Posterior cingulate gyrus (tissue), 11 donors: ENCODE measurements around the gene RNF150.
A peak's percentile ranks its signal among the peaks of the same experiment; 100 is the strongest.

Experiments used
- DNase-seq, 10 donors: peaks; one replicate each; pipeline versions ENCODE4 v3.0.0 to v3.0.0-alpha.2; 2020 to 2021; ENCODE audit warnings: mixed read lengths in 3 of 10
- intact Hi-C: fragments of 100-400 bp; cut with DNase I; formaldehyde crosslinking; loops from one replicate; pipeline ENCODE4 v1.15.1; 2023

The RNF150 gene

GRCh38 chr4:140935254-140935653, 198.0 kb downstream of the RNF150 start:
- no peak for DNase-seq
- intact Hi-C loops, result no loop called here

- intact Hi-C loops, result no loop called here
- DNase-seq, result no peak
Observed at GRCh38 chr4:140932501-140933045, 200.7 kb downstream of the RNF150 start.

GRCh38 chr4:140931911-140932310, 201.4 kb downstream of the RNF150 start:
- intact Hi-C loops, result no loop called here
- DNase-seq, result no peak

DNA sequence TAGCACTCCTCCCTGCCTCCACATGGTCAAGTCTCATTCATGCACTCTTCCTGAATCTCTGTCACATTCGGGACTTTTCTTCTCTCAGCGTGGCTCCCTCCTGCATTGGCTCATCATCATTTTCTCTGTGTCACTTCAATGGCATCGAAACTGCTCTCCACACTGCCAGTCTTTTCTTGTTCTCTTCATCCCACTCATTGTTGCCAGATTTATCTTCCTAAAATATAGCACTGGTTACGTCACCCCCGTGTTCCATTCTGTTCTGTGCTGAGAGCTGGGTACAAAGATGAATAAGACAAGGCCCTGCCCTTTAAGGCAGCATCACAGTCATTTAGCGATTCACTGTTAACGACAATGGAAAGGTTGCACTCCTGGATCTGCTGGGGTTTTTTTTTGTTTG, 202.7 kb downstream of the RNF150 start:
- peak in 3 of 10 donors; percentile 13 to 32 (median 32) for DNase-seq
- intact Hi-C loops, result no loop called here

DNA sequence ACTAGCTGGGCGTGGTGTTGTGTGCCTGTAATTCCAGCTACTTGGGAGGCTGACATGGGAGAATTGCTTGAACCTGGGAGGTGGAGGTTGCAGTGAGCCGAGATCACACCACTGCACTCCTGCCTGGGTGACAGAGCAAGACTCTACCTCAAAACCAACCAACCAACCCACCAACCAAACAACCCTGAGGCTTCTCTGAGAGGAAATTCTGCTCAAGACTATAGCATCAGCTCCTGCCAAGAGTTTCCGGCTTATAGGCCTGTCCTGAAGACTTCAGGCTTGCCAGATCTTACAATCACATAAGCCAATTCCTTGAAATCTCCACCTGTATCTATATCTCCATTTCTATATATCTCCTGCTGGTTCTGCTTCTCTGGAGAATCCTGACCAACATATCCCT, 203.3 kb downstream of the RNF150 start:
- intact Hi-C loops, result no loop called here
- DNase-seq, result no peak

GRCh38 chr4:140928880-140929279, 204.4 kb downstream of the RNF150 start:
- intact Hi-C loops, result no loop called here
- DNase-seq, result peak in 1 of 10 donors; percentile 11

GRCh38 chr4:140926672-140927071, 206.6 kb downstream of the RNF150 start:
- intact Hi-C loops, result no loop called here
- no peak for DNase-seq

DNA sequence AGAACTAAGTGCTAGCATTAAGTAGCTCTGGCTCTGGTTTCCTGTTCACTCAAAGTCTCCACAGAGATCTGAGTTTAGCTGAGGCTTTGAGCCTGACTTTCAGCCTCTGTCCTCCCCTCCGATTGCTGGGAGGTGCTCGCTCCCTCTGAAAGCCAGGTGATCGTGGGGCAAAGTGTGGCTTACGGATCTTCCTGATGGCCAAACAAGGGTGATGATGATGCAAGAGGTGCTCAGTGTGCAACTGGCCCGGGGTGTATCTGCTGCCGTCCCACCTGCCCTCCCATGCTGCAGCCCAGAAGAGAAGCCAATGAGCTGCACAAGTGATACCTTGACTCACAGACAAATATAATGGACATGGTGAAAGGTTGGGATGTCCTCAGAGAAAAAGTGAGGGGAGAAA, 207.9 kb downstream of the RNF150 start:
- intact Hi-C loops, result no loop called here

GRCh38 chr4:140924761-140925392, 208.4 kb downstream of the RNF150 start:
- intact Hi-C loops, result no loop called here
- peak in 7 of 10 donors; percentile 32 to 89 (median 59) for DNase-seq

More for the DNA sequence above, 207.9 kb downstream of the RNF150 start:
- peak in 1 of 10 donors; percentile 54 for DNase-seq

DNA sequence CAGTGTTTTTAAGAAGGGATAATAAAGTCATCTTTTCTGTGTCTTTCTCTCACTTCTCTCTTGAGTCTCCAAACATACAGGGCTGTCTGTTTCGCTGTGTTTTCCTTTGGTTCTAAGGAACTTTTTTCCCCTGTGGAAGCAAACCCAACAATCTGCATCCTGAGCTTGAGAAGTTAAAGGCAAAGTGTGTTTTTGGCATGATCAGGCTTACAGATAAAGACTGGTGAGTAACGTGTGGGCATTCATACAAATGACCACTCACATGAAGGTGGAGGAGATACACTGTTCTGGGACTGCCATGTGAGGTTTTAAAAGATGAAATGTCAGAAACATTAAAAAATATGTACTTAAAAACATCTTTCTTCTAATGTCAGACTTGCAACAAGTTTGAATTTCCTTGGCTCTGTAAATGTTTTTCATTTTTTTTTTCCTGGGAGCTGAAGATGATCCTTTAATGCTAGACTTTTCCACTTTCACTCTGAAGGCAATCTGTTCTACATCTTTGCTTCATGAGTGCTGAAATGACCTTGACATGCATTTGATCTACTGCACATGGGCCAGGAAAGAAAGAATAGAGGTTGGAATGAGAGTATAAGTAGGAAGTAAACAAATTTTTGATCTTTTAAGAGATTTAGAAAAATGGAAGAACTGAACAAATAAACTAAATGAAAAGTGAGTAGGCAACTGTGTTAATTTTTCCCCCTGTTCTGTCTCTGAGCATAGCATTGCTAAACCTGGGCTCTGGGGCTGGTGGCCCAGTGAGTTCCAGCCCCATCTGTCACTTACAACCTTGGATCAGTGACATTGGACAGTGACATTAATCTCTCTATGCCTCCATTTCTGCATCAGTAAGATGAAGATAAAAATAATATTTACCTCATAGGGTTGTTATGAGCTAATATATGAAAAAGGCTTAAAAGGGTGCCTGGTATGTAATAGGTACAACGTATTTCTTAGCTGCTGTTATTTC, 226.0 kb downstream of the RNF150 start:
- intact Hi-C loops, result no loop called here

DNA sequence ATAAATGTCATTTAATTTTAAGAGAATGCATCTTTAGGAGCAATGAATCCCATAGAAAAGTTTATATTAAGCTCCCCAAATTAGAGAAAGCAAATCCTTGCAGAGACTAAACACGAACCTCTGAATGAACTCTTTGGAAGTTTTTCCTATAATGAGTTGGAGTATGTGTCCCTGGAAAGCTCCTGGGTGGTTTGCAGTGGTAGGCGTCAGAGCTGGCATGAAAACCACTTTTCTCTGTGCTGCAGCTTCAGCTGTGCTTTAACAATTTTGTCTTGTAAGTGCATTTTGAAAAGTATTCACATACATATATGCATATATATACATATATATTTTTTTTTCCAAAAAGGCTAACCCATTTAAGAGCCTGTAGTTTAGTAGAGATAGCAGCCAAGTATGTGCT, 228.4 kb downstream of the RNF150 start:
- peak in 5 of 10 donors; percentile 21 to 89 (median 36) for DNase-seq
- intact Hi-C loops, result no loop called here

More for the DNA sequence above, 226.0 kb downstream of the RNF150 start:
- no peak for DNase-seq

DNA sequence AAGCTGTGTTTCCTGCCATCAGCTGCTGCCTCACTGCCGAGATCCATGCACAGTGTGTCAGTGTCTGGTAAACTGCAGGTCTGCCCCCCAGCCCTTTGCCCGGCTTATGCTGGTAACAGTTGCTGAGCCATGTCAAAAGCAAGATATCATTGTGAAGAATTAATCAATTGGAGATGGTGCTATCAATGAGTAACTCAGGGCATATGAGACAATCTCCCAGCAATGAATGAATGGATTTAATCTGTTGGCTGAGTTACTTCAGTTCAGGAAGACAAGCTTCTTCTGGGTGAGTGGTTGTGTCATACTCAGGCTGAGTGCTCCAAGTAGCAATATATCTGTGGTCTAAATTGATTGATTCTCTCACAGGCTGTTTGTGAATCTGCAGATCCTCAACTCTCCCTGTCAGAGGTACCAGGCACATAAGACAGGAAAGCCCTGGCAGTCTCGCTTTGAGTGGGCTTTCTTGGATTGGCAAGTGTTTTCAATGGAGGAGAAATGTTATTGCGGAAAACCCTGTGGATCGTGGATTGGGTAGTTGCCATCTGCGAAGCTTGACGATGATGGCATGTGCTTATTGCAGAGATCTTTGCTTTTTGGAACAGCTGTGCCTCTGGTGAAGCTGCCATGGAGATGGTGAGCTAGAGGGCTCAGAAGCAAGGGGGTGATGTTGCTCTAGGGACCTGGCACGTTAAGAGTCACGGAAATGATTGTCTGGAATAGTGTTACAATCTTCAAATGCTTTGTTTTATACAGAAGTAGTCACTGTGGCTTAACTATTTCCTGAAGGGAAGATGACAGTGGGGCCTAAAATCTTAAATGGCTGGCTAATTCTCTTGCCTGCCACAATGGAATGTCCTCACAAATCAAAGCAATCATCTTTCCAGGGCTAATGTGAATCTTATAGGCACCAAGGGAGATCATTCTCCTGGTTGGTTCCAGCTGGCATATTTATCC, 229.5 kb downstream of the RNF150 start:
- intact Hi-C loops, result no loop called here
- DNase-seq, result peak in 2 of 10 donors; percentile 7 to 46

DNA sequence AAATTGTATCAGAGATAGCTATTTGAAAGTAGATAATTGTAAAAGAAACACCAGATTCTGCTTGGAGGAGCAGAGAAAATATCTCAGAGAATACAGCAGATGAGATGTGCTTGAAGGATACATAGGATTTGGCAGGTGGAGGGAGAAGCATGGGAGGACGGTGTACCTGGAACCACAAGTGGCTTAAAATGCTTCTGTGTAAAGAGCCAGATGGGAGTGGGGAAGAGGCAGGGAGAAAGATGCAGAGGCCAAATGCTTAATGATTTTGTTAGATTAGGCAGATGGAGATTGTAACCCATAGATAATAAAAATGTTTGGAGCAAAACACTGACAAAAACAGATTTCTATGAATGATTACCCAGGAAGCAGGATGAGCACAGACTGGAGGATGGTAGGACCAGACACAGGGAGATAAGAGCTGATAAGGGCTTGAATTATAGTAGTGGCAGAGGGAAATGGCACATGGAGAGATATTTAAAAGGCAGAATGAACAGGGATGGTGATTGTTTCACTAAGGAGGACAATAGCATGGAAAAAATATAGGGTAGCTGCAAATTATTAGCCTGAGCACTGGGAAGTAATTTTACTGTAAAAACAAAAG, 231.4 kb downstream of the RNF150 start:
- DNase-seq, result no peak
- intact Hi-C loops, result no loop called here

- intact Hi-C loops, result no loop called here
Observed at GRCh38 chr4:140893939-140894338, 239.3 kb downstream of the RNF150 start.

DNA sequence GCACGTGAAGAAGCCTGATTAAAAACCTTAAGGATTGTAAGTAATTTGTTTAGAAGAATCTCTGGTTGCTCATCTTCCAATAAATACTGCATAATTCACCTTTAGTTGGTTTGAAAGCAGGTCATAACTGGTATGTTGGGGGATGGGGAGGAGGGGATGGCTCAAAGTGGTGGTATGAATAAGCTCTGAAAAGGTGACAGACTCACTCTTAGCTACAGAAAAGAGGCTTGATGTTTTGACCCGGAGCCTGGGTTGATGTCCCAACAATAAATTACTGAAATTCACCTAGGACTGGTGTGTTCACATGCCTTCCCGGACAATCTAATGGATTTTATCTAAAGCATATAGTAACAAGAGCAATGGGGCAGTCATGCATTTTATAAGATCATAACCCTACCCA, 245.2 kb downstream of the RNF150 start:
- intact Hi-C loops, result no loop called here
- DNase-seq, result no peak

More at GRCh38 chr4:140893939-140894338, 239.3 kb downstream of the RNF150 start:
- DNase-seq, result no peak

DNA sequence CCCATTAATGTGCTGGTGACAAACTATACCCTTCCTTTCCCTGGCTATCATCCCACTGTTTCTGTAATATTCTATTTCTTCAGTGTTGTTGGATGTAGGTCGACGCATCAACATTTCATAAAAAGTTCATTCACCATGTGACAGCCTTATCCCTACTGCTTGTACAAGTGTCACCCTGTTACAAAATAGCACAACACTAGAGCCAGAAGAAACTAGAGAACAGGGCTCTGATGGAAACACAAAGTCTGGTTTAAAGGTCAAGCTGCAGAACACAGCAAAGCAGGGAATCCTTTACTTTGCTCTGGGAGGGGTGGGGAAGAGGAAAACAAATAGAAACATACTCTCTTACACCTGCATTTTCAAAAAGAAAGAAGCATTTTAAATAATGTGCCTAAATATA, 245.8 kb downstream of the RNF150 start:
- intact Hi-C loops, result no loop called here
- DNase-seq, result no peak

DNA sequence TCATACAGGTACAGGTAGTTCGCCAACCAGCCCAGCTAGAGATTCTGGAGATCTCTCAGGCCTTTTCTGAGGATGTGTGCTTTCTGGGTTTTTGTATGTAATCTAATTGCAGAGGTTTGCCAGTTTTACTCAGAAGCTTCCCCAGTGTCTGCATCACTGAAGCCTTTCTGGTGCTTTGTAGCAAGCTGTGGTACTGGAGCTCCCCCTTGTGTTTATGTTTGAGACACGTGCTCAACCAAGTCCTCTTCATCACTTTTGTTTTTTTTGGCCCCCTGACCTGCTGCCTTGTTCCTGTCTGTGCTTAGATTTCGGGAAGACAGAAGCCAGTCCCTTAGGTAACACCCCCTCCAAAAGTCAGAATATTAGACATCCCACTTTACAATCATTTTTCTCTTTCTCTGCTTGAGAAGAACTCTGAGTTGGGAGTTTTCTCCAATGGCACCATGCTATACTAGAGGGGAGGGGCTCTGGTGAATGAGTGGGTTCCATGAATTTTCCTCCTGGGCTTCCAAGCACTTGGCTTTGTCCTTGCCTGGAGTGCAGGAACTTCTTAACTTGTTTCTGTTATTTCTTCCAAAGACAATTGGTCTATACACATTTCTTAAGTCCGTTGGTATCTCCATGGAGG, 248.7 kb downstream of the RNF150 start:
- peak in 1 of 10 donors; percentile 19 for DNase-seq
- intact Hi-C loops, result loop anchor here (1.0 kb wide), 1 partner anchor 23 kb away; no protein-coding TSS in a partner anchor

DNA sequence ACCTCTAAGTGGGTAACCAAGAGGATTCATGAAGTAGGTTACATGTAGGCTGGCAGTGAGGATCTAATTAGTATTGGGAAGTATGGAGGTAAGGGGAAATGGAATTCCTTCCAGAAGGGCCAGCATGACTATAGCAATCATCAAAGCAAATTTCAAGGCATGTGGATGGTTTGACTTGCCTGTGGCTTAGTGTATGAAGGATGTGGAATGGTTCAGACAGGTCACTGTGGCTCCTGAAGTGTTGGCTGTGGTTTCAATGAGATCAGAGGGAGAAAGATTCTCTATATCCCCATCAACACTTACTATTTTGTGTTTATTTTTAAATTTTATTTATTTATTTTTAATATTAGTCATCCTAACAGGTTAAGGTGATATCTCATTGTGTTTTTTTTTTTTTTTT, 255.5 kb downstream of the RNF150 start:
- intact Hi-C loops, result no loop called here
- DNase-seq, result no peak
